ENCODE measurements around the gene OR6B3. TPM values are rescaled to one million over a fixed set of nuclear protein-coding genes. Genes with fewer than 3 reads are reported as not detected.
A peak's percentile ranks its signal among the peaks of the same experiment; 100 is the strongest.

Gene OR6B3
- total RNA-seq, 2 donors from 2014 or later = not detected

DNA sequence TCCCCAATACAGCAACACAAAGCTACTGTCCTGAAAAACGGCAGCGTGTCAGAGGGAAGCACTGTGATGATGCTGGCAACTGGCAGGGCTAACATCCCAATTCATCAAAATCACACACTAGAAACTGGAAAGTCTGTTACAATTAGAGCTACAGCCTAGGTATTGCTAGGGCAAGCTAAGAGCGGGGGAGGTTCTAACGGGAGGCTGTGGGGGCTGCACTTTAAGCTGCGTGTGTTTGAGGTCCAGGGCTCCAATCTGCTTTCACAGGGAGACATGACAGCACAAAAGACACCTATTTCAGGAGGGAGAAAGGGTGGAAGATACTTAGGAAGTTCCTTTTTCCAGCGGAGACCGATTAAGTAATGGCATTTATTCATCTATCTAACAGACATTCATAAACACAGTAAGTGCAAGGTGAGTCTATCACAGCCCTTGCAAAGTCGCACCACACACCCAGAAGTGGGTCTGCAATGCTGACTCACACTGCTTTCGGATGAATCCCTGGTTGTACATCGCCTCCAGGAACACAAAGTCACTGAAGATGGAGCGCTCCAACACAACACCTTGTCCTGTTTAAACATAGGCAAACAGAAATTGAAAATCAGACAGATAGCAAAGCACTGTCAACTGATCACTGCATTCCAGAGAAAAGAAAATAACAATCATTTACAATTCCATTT lies 35.1 kb downstream of the OR6B3 start:
- no peaks in the 10 kb centered on the region for H3K27me3 ChIP-seq
- DNase-seq (ENCODE audit: low spot score) = no peak
- TF ChIP-seq CTCF (IDR thresholded peaks at IDR 0.05) = no peak
- H3K27ac ChIP-seq = no peak overlapping the region
- H3K4me3 ChIP-seq = no peak overlapping the region
- peaks cover 0 to 8% of the 10 kb centered on the region in 2 donors for H3K4me1 ChIP-seq
- H3K9me3 ChIP-seq = no peaks in the 10 kb centered on the region
- H3K36me3 ChIP-seq = peaks cover 71% of the 10 kb centered on the region

DNA sequence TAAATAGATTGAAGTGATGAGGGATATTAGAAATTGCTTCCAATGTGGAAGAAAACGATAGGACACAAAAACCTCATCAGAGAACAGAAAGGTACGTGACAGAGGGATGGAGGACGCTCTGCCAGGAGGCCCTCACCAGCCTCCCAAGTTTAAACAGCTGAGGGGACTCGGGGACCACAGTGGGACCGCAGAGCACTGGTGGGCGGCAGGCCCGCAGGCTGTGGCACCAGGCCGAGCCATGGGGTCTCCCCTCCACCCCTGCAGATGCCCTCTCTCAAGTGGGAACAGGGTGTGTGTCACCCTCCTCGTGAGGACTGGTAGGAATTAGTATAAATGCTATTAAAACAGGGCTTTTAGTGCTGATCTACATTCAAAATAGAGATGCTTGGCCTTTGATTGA lies 39.0 kb downstream of the OR6B3 start:
- H3K4me1 ChIP-seq = no peaks in the 10 kb centered on the region
- H3K4me3 ChIP-seq = no peak overlapping the region
- peaks cover 88% of the 10 kb centered on the region for H3K36me3 ChIP-seq
- no peaks in the 10 kb centered on the region for H3K27me3 ChIP-seq
- H3K27ac ChIP-seq = no peak overlapping the region
- H3K9me3 ChIP-seq = no peaks in the 10 kb centered on the region
- TF ChIP-seq CTCF (IDR thresholded peaks at IDR 0.05) = no peak
- no peak for DNase-seq (ENCODE audit: low spot score)

DNA sequence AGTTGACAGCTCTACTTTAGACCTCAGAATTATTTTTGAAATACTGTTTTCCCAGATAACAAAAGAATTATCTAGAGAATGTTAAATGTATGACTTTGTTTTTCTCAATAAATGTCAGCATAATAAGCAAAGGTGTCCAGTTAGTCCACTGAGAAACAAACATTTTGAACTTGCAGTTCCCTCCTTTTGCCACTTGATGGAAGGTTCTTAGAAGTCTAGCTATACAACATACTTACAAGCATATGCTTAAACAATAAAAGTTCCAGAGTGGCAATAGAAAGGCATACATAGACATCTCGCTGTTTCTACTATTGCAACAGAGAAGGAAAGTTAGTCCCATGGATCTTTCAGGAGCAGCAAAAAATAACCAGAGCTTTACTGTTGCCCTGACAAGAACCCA lies 40.0 kb downstream of the OR6B3 start:
- H3K36me3 ChIP-seq = peaks cover 87% of the 10 kb centered on the region
- DNase-seq (ENCODE audit: low spot score) = no peak
- no peaks in the 10 kb centered on the region for H3K9me3 ChIP-seq
- TF ChIP-seq CTCF (IDR thresholded peaks at IDR 0.05) = peak in 1 of 2 donors; percentile 21
- H3K27ac ChIP-seq = no peak overlapping the region
- no peak overlapping the region for H3K4me3 ChIP-seq
- no peaks in the 10 kb centered on the region for H3K4me1 ChIP-seq
- no peaks in the 10 kb centered on the region for H3K27me3 ChIP-seq

DNA sequence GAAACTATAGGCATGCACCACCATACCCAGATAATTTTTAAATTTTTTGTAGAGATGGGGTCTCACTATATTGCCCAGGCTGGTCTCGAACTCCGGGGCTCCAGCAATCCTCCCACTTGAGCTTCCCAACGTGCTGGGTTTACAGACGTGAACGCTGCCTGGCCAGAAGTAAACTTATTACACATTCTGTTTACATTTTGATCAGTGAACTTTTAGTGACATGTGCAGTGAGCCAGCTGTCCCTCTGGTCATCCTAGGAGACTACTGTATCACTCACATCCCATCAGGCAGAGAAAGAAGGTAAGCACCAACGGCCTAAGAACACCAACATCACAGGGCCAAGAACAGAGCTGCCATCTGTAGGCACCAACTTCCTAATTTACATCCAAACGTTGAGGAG lies 50.3 kb downstream of the OR6B3 start:
- no peaks in the 10 kb centered on the region for H3K9me3 ChIP-seq
- peaks cover 97% of the 10 kb centered on the region for H3K36me3 ChIP-seq
- TF ChIP-seq CTCF (IDR thresholded peaks at IDR 0.05) = no peak
- DNase-seq (ENCODE audit: low spot score) = no peak
- H3K27ac ChIP-seq = no peak overlapping the region
- no peak overlapping the region for H3K4me3 ChIP-seq
- H3K27me3 ChIP-seq = no peaks in the 10 kb centered on the region
- H3K4me1 ChIP-seq = no peaks in the 10 kb centered on the region

GRCh38 chr2:240000671-240001070 lies 52.6 kb downstream of the OR6B3 start:
- Histone ChIP-seq H3K27ac (no peak overlapping the region), H3K27me3 (no peaks in the 10 kb centered on the region), H3K4me1 (no peaks in the 10 kb centered on the region), H3K4me3 (no peak overlapping the region), H3K36me3 (peaks cover 74% of the 10 kb centered on the region), H3K9me3 (no peaks in the 10 kb centered on the region)
- DNase-seq (ENCODE audit: low spot score) = no peak
- TF ChIP-seq CTCF (IDR thresholded peaks at IDR 0.05) = no peak
